ENCODE data around the gene E2F4.
A peak's percentile ranks its signal among the peaks of the same experiment; 100 is the strongest.

The E2F4 gene

DNA sequence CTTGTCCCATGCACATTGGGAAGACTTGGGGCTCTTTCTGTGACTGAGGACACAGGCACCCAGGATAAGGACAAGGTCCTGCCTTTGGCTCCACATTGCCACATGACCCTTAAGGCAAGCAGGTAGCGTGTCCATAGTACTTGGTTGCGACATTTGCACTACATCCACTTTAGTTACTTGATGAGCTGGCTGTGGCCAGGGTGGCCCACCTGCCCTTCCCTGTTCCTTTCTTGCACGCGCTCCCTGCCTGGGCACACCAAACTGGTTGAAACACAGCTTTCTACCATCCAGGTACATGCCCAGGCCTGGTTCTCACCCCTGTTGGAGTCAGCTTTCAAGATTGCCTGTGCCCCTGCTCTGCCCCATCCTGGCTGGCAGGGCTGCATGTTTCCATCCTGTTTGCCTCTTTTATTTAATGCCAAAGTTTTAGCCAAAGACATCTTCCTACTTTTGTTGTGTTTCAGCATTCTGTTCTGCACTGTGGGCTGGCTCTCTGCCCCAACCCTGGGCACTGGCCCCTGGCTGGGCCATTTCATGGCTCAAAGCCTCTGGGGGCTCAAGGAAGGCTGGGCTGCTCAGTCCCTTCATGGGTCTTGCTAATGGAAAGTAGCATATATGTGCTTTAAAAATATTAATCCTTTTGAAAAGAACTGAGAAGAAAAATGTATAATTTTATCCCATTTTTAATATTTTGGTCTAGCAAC, 44.4 kb upstream of the E2F4 start:
- Histone ChIP-seq H2BK15ac (replicated peaks; ENCODE audit: low read depth) (no peak overlapping the region), H3K27ac (ENCODE audit: low read depth, low read length) (no peak overlapping the region), H2AK5ac (ENCODE audit: low read length) (no peak overlapping the region), H3K56ac (ENCODE audit: low read length) (no peak overlapping the region), H3K4me2 (ENCODE audit: low read length) (no peak overlapping the region), H2BK120ac (ENCODE audit: low read depth, low read length) (no peak overlapping the region), H3K9ac (ENCODE audit: low read length) (no peak overlapping the region), H4K8ac (ENCODE audit: low read depth, low read length) (no peak overlapping the region), H3K18ac (ENCODE audit: low read length) (no peak overlapping the region), H4K5ac (ENCODE audit: low read length) (no peak overlapping the region), H3K79me2 (ENCODE audit: control insufficient read depth, insufficient read depth, low read length) (no peaks in the 10 kb centered on the region), H3K4ac (ENCODE audit: low read depth, low read length) (no peak overlapping the region), H3K79me1 (ENCODE audit: low read length) (no peaks in the 10 kb centered on the region), H3K23ac (ENCODE audit: low read length) (no peak overlapping the region), H3K4me3 (ENCODE audit: low read length) (no peak overlapping the region), H3K4me1 (ENCODE audit: control insufficient read depth, low read depth, low read length) (no peaks in the 10 kb centered on the region), H3K27me3 (ENCODE audit: insufficient read depth, low read length, poor library complexity) (no peaks in the 10 kb centered on the region), H2BK5ac (ENCODE audit: low read length) (no peak overlapping the region), H3K36me3 (ENCODE audit: control insufficient read depth, insufficient read depth, low read length) (peaks cover 4% of the 10 kb centered on the region)
- DNase-seq = no peak
- WGBS (ENCODE audit: extremely low coverage, insufficient coverage, low lambda C conversion rate) = no CpG with 5 or more reads among the region's 4 CpGs

DNA sequence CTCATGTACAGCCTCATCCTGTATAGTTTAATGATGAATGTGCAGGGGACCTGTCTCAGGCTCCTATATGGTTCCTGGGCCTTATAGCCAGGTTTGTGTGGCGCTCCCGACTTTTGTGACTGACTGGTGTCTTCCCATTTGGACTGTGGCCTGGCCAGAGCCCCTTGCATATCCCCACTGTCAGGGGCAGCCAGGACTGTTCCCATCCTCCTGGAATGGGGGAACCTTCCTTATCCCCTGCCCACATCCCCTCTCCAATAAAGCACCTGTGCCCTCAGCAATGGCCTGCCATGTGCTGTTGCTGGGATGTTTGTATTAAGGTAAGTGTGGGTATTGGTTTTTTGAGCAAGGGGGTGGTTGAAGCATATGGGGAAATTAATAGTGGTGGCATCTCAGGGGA, 43.7 kb upstream of the E2F4 start:
- Histone ChIP-seq H2AK5ac (ENCODE audit: low read length) (no peak overlapping the region), H3K27ac (ENCODE audit: low read depth, low read length) (no peak overlapping the region), H3K18ac (ENCODE audit: low read length) (no peak overlapping the region), H3K4me3 (ENCODE audit: low read length) (no peak overlapping the region), H3K4me1 (ENCODE audit: control insufficient read depth, low read depth, low read length) (no peaks in the 10 kb centered on the region), H2BK120ac (ENCODE audit: low read depth, low read length) (no peak overlapping the region), H4K8ac (ENCODE audit: low read depth, low read length) (no peak overlapping the region), H3K27me3 (ENCODE audit: insufficient read depth, low read length, poor library complexity) (peaks cover 6% of the 10 kb centered on the region), H3K36me3 (ENCODE audit: control insufficient read depth, insufficient read depth, low read length) (peaks cover 3% of the 10 kb centered on the region), H3K79me1 (ENCODE audit: low read length) (no peaks in the 10 kb centered on the region), H3K23ac (ENCODE audit: low read length) (no peak overlapping the region), H2BK15ac (replicated peaks; ENCODE audit: low read depth) (no peak overlapping the region), H3K4ac (ENCODE audit: low read depth, low read length) (no peak overlapping the region), H3K4me2 (ENCODE audit: low read length) (no peak overlapping the region), H3K9ac (ENCODE audit: low read length) (no peak overlapping the region), H3K79me2 (ENCODE audit: control insufficient read depth, insufficient read depth, low read length) (no peaks in the 10 kb centered on the region), H3K56ac (ENCODE audit: low read length) (no peak overlapping the region), H2BK5ac (ENCODE audit: low read length) (no peak overlapping the region), H4K5ac (ENCODE audit: low read length) (no peak overlapping the region)
- no CpG with 5 or more reads among the region's 2 CpGs for WGBS (ENCODE audit: extremely low coverage, insufficient coverage, low lambda C conversion rate)
- DNase-seq = no peak

DNA sequence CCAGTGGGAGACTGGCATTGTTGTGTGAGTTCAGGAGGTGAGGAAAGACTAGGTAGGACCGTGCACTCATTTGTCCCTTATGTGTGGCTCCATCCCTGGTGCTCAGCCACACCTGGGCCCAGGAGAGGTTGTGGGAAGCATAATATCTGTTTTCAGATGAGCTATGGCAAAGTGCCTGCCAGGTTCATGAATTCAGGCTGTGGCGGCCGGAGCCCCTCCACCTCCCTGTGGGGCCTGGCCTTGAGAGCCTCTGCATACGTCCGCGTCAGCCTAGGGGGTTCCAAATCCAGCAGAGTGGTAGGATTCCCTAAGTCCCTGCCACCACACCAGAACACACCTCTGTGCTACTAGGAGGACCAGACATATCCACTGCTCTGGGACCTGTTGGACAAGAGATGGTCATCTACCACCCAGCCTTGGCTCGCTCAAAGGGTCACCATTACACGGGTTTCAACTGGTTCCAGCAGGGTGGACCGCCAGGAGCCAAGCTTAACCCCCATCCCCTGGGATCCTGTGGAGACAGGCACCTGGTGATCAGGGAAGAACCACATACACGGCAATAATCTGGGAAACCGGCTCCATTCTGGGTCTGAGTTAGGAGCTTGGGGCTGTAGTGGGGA, 43.2 kb upstream of the E2F4 start:
- H3K18ac ChIP-seq (ENCODE audit: low read length) = no peak overlapping the region
- no peak overlapping the region for H3K9ac ChIP-seq (ENCODE audit: low read length)
- H3K56ac ChIP-seq (ENCODE audit: low read length) = peak overlapping the region; percentile 96
- H3K79me2 ChIP-seq (ENCODE audit: control insufficient read depth, insufficient read depth, low read length) = no peaks in the 10 kb centered on the region
- no peaks in the 10 kb centered on the region for H3K4me1 ChIP-seq (ENCODE audit: control insufficient read depth, low read depth, low read length)
- no peak overlapping the region for H2BK120ac ChIP-seq (ENCODE audit: low read depth, low read length)
- peaks cover 8% of the 10 kb centered on the region for H3K27me3 ChIP-seq (ENCODE audit: insufficient read depth, low read length, poor library complexity)
- no peak overlapping the region for H3K23ac ChIP-seq (ENCODE audit: low read length)
- H3K27ac ChIP-seq (ENCODE audit: low read depth, low read length) = no peak overlapping the region
- no peaks in the 10 kb centered on the region for H3K79me1 ChIP-seq (ENCODE audit: low read length)
- H3K4me2 ChIP-seq (ENCODE audit: low read length) = no peak overlapping the region
- no peak overlapping the region for H4K5ac ChIP-seq (ENCODE audit: low read length)
- no peak for DNase-seq
- H3K36me3 ChIP-seq (ENCODE audit: control insufficient read depth, insufficient read depth, low read length) = peaks cover 3% of the 10 kb centered on the region
- no peak overlapping the region for H2BK5ac ChIP-seq (ENCODE audit: low read length)
- H2AK5ac ChIP-seq (ENCODE audit: low read length) = no peak overlapping the region
- no peak overlapping the region for H4K8ac ChIP-seq (ENCODE audit: low read depth, low read length)
- H3K4ac ChIP-seq (ENCODE audit: low read depth, low read length) = no peak overlapping the region
- H3K4me3 ChIP-seq (ENCODE audit: low read length) = no peak overlapping the region
- no CpG with 5 or more reads among the region's 11 CpGs for WGBS (ENCODE audit: extremely low coverage, insufficient coverage, low lambda C conversion rate)
- no peak overlapping the region for H2BK15ac ChIP-seq (replicated peaks; ENCODE audit: low read depth)

DNA sequence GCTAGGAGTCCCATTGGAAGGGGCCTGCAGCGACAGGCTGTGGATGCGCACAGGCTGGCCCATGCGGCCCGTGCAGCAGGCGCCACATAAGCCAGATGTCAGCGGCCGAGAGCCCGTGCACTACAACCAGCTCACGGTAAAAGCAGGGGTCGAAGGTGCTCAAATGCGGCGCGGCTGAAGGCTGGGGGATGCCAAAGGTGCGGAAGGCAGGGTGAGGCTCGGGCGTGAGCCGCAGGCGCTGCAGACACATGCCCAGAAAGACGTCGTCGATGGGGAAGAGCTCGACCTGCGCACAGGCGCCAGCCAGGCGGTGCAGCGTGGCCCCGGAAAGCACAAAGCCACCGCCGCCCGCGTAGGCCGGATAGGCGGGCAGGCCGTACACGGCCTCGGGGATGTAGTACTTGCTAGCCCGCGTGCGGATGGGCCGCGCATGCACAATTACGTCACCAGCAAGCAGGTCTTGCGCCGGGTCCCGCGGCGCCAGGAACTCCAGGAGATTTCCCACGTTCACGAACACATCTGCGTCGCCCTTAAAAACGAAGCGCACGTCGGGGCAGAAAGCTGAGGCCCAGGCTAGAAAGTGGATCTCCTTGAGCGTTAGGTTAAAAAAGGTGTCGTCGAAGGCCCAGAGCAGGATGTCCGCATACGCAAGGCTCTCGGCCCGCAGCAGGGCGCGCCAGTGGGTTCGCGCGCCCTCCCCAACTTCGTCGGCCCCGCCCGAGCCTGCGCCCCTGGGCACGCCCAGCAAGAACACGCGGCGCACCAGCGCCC, 42.5 kb upstream of the E2F4 start:
- Histone ChIP-seq H3K27me3 (ENCODE audit: insufficient read depth, low read length, poor library complexity) (peaks cover 14% of the 10 kb centered on the region), H3K56ac (ENCODE audit: low read length) (peak overlapping the region; percentile 96), H3K27ac (ENCODE audit: low read depth, low read length) (no peak overlapping the region), H2BK5ac (ENCODE audit: low read length) (no peak overlapping the region), H3K9ac (ENCODE audit: low read length) (peak overlapping the region; percentile 86), H3K4ac (ENCODE audit: low read depth, low read length) (no peak overlapping the region), H3K79me2 (ENCODE audit: control insufficient read depth, insufficient read depth, low read length) (no peaks in the 10 kb centered on the region), H4K8ac (ENCODE audit: low read depth, low read length) (no peak overlapping the region), H3K4me1 (ENCODE audit: control insufficient read depth, low read depth, low read length) (no peaks in the 10 kb centered on the region), H3K79me1 (ENCODE audit: low read length) (no peaks in the 10 kb centered on the region), H2BK120ac (ENCODE audit: low read depth, low read length) (no peak overlapping the region), H2BK15ac (replicated peaks; ENCODE audit: low read depth) (no peak overlapping the region), H4K5ac (ENCODE audit: low read length) (no peak overlapping the region), H3K23ac (ENCODE audit: low read length) (peak overlapping the region; percentile 9), H3K4me3 (ENCODE audit: low read length) (no peak overlapping the region), H3K4me2 (ENCODE audit: low read length) (peak overlapping the region; percentile 61), H2AK5ac (ENCODE audit: low read length) (no peak overlapping the region), H3K36me3 (ENCODE audit: control insufficient read depth, insufficient read depth, low read length) (peaks cover 3% of the 10 kb centered on the region), H3K18ac (ENCODE audit: low read length) (no peak overlapping the region)
- no peak for DNase-seq
- no CpG with 5 or more reads among the region's 77 CpGs for WGBS (ENCODE audit: extremely low coverage, insufficient coverage, low lambda C conversion rate)

DNA sequence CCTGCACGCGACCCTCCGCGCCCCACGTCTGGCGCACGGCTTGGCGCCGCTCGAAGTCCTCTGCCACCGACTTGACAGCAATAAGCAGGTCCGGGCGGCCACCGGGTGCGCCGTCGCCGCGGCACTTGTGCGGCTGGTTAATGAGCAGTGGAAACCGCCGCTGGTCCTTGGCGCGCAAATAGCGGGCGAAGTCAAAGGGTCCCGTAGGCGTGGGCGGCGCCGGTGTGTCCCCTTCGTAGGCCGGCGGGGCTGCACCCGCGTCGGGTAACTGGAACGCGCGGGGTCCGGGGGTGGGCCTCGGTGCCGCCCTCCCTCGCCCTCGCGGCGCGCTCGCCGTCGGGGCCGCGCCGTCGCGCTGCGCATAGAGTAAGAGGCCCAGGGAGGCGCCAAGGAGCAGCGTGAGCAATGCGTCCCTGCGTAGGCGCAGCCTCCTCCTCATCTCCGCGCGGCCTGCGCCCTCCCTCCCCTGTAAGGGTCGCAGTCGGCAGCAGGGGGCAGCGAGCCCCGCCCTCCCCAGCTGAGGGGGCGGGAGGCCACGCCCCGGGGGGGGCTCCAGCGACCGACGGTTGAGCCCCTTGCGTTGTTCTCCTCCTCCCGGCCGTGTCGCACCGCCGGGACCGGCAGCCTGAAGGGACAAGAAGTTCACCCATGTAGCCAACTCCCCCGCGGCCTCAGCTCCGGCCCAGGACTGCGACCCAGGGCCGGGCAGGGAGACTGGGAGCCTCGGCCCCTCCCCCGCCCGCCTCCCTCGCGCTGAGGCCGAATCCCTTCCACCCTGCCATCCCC, 41.7 kb upstream of the E2F4 start:
- H3K36me3 ChIP-seq (ENCODE audit: control insufficient read depth, insufficient read depth, low read length) = peaks cover 3% of the 10 kb centered on the region

More for the DNA sequence above, 41.7 kb upstream of the E2F4 start:
- Histone ChIP-seq H2BK120ac (ENCODE audit: low read depth, low read length) (peak overlapping the region; percentile 10), H3K56ac (ENCODE audit: low read length) (peak overlapping the region; percentile 96), H2AK5ac (ENCODE audit: low read length) (no peak overlapping the region), H3K79me1 (ENCODE audit: low read length) (no peaks in the 10 kb centered on the region), H3K18ac (ENCODE audit: low read length) (peak overlapping the region; percentile 83), H4K5ac (ENCODE audit: low read length) (no peak overlapping the region), H4K8ac (ENCODE audit: low read depth, low read length) (no peak overlapping the region), H2BK5ac (ENCODE audit: low read length) (no peak overlapping the region), H2BK15ac (replicated peaks; ENCODE audit: low read depth) (no peak overlapping the region), H3K4me3 (ENCODE audit: low read length) (peak overlapping the region; percentile 63), H3K4me2 (ENCODE audit: low read length) (peak overlapping the region; percentile 61), H3K27me3 (ENCODE audit: insufficient read depth, low read length, poor library complexity) (peaks cover 18% of the 10 kb centered on the region), H3K27ac (ENCODE audit: low read depth, low read length) (no peak overlapping the region), H3K4ac (ENCODE audit: low read depth, low read length) (peak overlapping the region; percentile 45), H3K4me1 (ENCODE audit: control insufficient read depth, low read depth, low read length) (no peaks in the 10 kb centered on the region), H3K23ac (ENCODE audit: low read length) (no peak overlapping the region), H3K79me2 (ENCODE audit: control insufficient read depth, insufficient read depth, low read length) (no peaks in the 10 kb centered on the region), H3K9ac (ENCODE audit: low read length) (peak overlapping the region; percentile 86)
- WGBS (ENCODE audit: extremely low coverage, insufficient coverage, low lambda C conversion rate) = no CpG with 5 or more reads among the region's 94 CpGs
- DNase-seq = peak; percentile 89

Measured in mesendoderm (in vitro differentiated cells).